Hepatocyte (in vitro differentiated cells): ENCODE data around the gene KLHL26.

Source experiments
- EZH2phosphoT487 ChIP-seq: fragments of 200-600 bp; sonication (generic); IDR thresholded peaks from one replicate; pipeline ENCODE4 v1.6.1; 2018; ENCODE audit warnings: antibody characterized with exemption, mild to moderate bottlenecking, low read depth, moderate library complexity; ENCODE audit not compliant: unreplicated experiment, severe bottlenecking
- TF ChIP-seq, protein P1 (sequence below): fragments of 200-600 bp; sonication (generic); IDR thresholded peaks from 2 replicates; pipeline ENCODE4 v1.5.1; 2016; ENCODE audit warnings: antibody characterized with exemption, mild to moderate bottlenecking; ENCODE audit not compliant: poor library complexity

DNA sequence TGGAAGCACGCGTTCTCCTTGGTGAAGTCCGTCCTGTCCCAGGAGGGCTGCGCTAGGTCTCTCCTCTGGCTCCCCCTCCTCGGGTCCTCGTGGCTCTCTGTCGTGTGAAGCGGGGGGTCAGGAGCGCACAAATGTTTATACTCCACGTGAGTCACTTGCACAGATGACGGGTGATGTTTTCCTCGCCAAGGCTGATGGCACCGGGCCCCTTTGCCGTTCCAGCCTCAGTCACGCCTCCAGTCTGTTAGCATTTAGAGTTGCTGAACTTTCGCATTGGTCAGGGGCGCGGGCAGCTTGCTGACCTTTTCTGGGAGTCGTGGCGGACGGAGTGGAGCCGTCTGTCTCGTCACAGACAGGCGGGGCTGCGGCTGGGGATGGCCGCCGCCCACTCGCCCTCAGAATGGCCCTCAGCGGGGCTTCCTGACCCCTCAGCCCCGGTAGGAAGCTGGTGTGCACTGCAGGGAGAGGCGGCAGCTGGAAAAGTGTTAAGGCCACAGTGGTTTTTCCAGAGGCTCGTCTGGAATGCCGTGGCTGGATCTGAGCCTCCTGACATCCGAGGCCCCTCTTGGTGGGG lies 13.7 kb downstream of the KLHL26 start:
- TF ChIP-seq, protein P1, sequence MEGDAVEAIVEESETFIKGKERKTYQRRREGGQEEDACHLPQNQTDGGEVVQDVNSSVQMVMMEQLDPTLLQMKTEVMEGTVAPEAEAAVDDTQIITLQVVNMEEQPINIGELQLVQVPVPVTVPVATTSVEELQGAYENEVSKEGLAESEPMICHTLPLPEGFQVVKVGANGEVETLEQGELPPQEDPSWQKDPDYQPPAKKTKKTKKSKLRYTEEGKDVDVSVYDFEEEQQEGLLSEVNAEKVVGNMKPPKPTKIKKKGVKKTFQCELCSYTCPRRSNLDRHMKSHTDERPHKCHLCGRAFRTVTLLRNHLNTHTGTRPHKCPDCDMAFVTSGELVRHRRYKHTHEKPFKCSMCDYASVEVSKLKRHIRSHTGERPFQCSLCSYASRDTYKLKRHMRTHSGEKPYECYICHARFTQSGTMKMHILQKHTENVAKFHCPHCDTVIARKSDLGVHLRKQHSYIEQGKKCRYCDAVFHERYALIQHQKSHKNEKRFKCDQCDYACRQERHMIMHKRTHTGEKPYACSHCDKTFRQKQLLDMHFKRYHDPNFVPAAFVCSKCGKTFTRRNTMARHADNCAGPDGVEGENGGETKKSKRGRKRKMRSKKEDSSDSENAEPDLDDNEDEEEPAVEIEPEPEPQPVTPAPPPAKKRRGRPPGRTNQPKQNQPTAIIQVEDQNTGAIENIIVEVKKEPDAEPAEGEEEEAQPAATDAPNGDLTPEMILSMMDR, result no peak
- no peak for TF ChIP-seq EZH2phosphoT487
